Pancreas (tissue), 10 donors: ENCODE results near the gene ADCY1. TPM values are rescaled to one million over a fixed set of nuclear protein-coding genes. Genes with fewer than 3 reads are reported as not detected.

Experiments
- ATAC-seq, 4 donors: fragments of 200-7000 bp; cut with Tn5 transposase; one replicate each; pipeline versions ENCODE4 v1.8.0 to v1.9.1; 2020; ENCODE audit warnings: mild to moderate bottlenecking in 4 of 4, moderate library complexity in 4 of 4
- DNase-seq, 6 donors: peaks; one replicate each; pipeline ENCODE4 v3.0.0-alpha.2; 2020
- FAIRE-seq: peaks from 2 replicates; lab custom pipeline; 2012; peaks lifted over from hg19 to GRCh38; lab: Jason Lieb, UNC
- H3K27ac ChIP-seq, 4 donors: fragments of 200-600 bp; sonication (generic); 1 replicate in 3 of 4; 2 replicates in 1 of 4; pipeline versions ENCODE4 v1.5.0 to v1.8.0; 2020
- H3K27me3 ChIP-seq, 4 donors: fragments of 200-600 bp; one replicate each; pipeline ENCODE4 v1.8.0; 2021
- H3K36me3 ChIP-seq, 3 donors: fragments of 200-600 bp; sonication (generic) in 1 of 3; one replicate each; pipeline versions ENCODE4 v1.5.0 to v1.8.0; 2020 to 2021
- H3K4me1 ChIP-seq, 3 donors: fragments of 200-600 bp; one replicate each; pipeline ENCODE4 v1.8.0; 2021
- H3K4me3 ChIP-seq, 4 donors: fragments of 200-600 bp; sonication (generic) in 2 of 4; one replicate each; pipeline versions ENCODE4 v1.5.0 to v1.8.0; 2020 to 2021
- H3K9me3 ChIP-seq, 4 donors: fragments of 200-600 bp; one replicate each; pipeline ENCODE4 v1.8.0; 2021
- WGBS, 2 donors: extraction: QIAGEN DNeasy Blood & Tissue Kit; methylation state at CpG; one replicate each; pipeline ENCODE4 v1.1.7; 2013; 5-methylcytosine and 5-hydroxymethylcytosine counted together
- intact Hi-C, 3 donors: fragments of 100-400 bp; cut with DNase I; formaldehyde crosslinking; loops; one replicate each; pipeline versions ENCODE4 v1.11.1 to v1.14.2; 2022
- polyA plus RNA-seq, 2 donors: library from polyadenylated mRNA; stranded (reverse); fragments of 200-250 nt; gene quantifications; one replicate each; pipeline ENCODE4 v1.2.3, GENCODE V29; 2013
- total RNA-seq, 6 donors: library from RNA; stranded (reverse); fragmentation: NEBNext Ultra II Directional in 4 of 6; extraction: Animal tissue kit (Norgen Biotek cat#: 25700) in 4 of 6; gene quantifications; one replicate each; pipeline versions ENCODE4 v1.2.1 to v1.2.4, GENCODE V29; 2021 to 2023
- TF ChIP-seq, protein P1 (sequence below), 4 donors: fragments of 200-600 bp; sonication (generic) in 3 of 4; IDR thresholded peaks; one replicate each; pipeline versions ENCODE4 v1.5.0 to v1.8.0; 2021; ENCODE audit warnings: antibody characterized with exemption in 4 of 4
- donor health status: healthy with polysubstance abuse.
- donor health status: DM: no; HTN: no; CAD: no; lungs with moderate emphysema.
- donor health status: DM: no; HTN: no; CAD: no.
- donor health status: control.
- donor health status: control.
- donor health status: Bipolar disorder and iron deficiency.
- donor health status: DM: yes; HTN: yes; CAD: no.
- donor health status: DM: no; HTN: no; CAD: no.
- donor health status: DM: no; HTN: no; CAD: no.
- donor health status: DM: yes; HTN: yes; CAD: no.

Gene ADCY1
- total and polyA plus RNA-seq, 8 donors, result 1.0 to 5.8 (median 4.2) TPM

DNA sequence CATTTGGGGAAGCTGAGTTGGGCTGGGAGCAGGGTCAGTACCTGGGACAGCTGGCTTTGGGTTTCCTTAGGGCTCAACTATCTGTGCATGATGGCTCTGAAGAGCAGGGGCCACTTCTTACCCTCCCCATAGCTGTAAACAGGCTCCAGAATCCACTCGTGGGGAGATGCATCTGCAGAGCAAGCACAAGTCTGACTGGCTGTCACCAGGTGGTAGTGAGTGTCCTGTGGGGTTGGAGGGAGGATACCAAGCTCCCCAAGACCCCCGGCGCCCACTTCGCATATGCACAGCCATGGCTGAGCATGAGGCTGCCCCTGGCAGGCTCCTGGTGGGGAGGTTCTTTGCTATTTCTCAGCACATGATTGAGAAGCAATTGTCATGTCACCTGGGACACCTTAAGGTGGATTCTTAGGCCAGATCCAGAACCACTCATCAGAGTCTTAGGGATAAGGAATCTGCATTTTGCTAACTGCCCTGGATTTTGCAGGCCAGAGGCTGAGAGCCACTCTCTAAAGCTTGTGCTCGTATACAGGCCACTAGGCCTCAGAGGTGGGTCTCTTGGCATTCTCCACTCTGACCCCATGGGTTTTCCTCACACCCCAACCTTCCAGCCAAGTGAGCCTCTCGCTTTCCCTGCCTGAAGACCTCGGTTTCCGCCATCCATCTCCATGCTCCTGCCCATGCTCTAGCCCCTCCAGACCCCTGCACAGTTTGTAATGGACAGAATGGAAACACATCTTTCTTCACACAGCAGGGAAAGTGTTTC, 53.7 kb downstream of the ADCY1 start:
- Histone ChIP-seq H3K36me3 (no peaks in the 10 kb centered on the region), H3K4me1 (no peaks in the 10 kb centered on the region), H3K27ac (no peak overlapping the region), H3K4me3 (no peak overlapping the region), H3K27me3 (no peaks in the 10 kb centered on the region), H3K9me3 (no peaks in the 10 kb centered on the region)
- TF ChIP-seq, protein P1, sequence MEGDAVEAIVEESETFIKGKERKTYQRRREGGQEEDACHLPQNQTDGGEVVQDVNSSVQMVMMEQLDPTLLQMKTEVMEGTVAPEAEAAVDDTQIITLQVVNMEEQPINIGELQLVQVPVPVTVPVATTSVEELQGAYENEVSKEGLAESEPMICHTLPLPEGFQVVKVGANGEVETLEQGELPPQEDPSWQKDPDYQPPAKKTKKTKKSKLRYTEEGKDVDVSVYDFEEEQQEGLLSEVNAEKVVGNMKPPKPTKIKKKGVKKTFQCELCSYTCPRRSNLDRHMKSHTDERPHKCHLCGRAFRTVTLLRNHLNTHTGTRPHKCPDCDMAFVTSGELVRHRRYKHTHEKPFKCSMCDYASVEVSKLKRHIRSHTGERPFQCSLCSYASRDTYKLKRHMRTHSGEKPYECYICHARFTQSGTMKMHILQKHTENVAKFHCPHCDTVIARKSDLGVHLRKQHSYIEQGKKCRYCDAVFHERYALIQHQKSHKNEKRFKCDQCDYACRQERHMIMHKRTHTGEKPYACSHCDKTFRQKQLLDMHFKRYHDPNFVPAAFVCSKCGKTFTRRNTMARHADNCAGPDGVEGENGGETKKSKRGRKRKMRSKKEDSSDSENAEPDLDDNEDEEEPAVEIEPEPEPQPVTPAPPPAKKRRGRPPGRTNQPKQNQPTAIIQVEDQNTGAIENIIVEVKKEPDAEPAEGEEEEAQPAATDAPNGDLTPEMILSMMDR (IDR thresholded peaks at IDR 0.05), result no peak
- FAIRE-seq (no peak), DNase-seq (no peak), ATAC-seq (no peak)
- 90 to 91% methylated on average over 8 of the region's 8 CpGs for WGBS, 2 donors
- intact Hi-C loops, result no loop called here

GRCh38 chr7:45631569-45631968, 57.4 kb downstream of the ADCY1 start:
- no peak overlapping the region for H3K4me3 ChIP-seq
- no peaks in the 10 kb centered on the region for H3K36me3 ChIP-seq
- no peaks in the 10 kb centered on the region for H3K27me3 ChIP-seq
- no peaks in the 10 kb centered on the region for H3K4me1 ChIP-seq
- intact Hi-C loops, result no loop called here
- no peak for DNase-seq
- no peaks in the 10 kb centered on the region for H3K9me3 ChIP-seq
- TF ChIP-seq, protein P1 (IDR thresholded peaks at IDR 0.05), result no peak
- no peak for ATAC-seq
- WGBS, 2 donors, result 87 to 96% methylated on average over 1 of the region's 1 CpG
- no peak for FAIRE-seq
- H3K27ac ChIP-seq, result no peak overlapping the region

GRCh38 chr7:45636733-45637132, 62.6 kb downstream of the ADCY1 start:
- no peak overlapping the region for H3K4me3 ChIP-seq
- no peak overlapping the region for H3K27ac ChIP-seq
- 86 to 90% methylated on average over 3 of the region's 3 CpGs for WGBS, 2 donors
- no peaks in the 10 kb centered on the region for H3K36me3 ChIP-seq
- FAIRE-seq (no peak), ATAC-seq (no peak), DNase-seq (no peak)
- H3K4me1 ChIP-seq, result peaks cover 5 to 27% (median 8%) of the 10 kb centered on the region in 3 donors
- TF ChIP-seq, protein P1 (IDR thresholded peaks at IDR 0.05), result no peak
- H3K9me3 ChIP-seq, result no peaks in the 10 kb centered on the region
- intact Hi-C loops, result no loop called here
- no peaks in the 10 kb centered on the region for H3K27me3 ChIP-seq

DNA sequence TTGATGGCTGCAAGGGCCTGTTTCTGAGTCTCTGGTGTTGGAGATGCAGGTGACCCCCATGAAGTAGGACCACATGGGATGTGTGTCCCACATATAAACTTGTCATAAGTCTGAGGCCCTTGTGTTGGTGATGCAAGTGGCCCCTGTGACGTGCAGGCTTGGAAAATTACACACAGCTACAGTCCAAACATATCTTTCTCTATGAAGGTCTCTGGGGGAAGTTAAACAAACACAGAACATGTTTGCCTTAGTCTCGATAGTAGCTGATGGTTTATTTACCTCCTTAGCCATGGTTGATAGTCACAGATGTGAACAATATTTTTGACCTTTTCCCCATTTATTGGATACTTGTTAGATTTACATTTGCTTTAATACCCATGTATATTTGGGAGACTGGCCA, 64.7 kb downstream of the ADCY1 start:
- H3K4me1 ChIP-seq, result peaks cover 5 to 27% (median 8%) of the 10 kb centered on the region in 3 donors
- H3K36me3 ChIP-seq, result no peaks in the 10 kb centered on the region
- TF ChIP-seq, protein P1 (IDR thresholded peaks at IDR 0.05), result no peak
- WGBS, 2 donors, result 10 to 17% methylated on average over 2 of the region's 2 CpGs
- ATAC-seq (peak; percentile 89 to 95 (median 94)), DNase-seq (peak in 5 of 6 donors; percentile 49 to 69 (median 52)), FAIRE-seq (no peak)
- peak overlapping the region in 3 of 4 donors; percentile 40 to 59 (median 57) for H3K27ac ChIP-seq
- intact Hi-C loops, result no loop called here
- H3K4me3 ChIP-seq, result no peak overlapping the region
- H3K27me3 ChIP-seq, result no peaks in the 10 kb centered on the region
- H3K9me3 ChIP-seq, result no peaks in the 10 kb centered on the region

DNA sequence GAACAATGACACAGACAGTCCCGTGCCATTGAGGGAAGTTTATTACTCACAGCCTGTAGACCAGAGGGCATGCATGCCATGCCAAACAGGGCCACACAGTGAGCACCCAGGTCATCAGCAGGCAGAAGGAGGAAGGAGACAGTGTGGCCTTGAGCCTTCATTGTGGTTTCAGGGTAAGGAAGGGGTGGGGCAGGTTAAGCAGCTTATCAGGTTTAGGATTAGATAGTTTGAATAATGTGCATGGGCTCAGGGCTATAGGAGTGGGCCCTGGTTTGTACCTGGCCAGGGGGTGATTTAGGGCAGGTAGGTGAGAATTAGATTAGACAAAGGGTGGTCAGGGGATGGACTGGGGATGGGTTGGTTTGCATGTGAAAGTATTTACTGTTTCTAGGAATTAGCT, 67.9 kb downstream of the ADCY1 start:
- peak in 1 of 4 donors; percentile 15 for ATAC-seq
- Histone ChIP-seq H3K4me1 (peaks cover 5 to 27% (median 8%) of the 10 kb centered on the region in 3 donors), H3K4me3 (no peak overlapping the region), H3K36me3 (no peaks in the 10 kb centered on the region), H3K27ac (no peak overlapping the region), H3K9me3 (no peaks in the 10 kb centered on the region), H3K27me3 (no peaks in the 10 kb centered on the region)
- TF ChIP-seq, protein P1 (IDR thresholded peaks at IDR 0.05), result no peak
- intact Hi-C loops, result no loop called here
- DNase-seq, result peak in 1 of 6 donors; percentile 17
- WGBS, 2 donors, result 72 to 83% methylated on average over 1 of the region's 1 CpG
- FAIRE-seq, result no peak
